Activated naive CD8-positive, alpha-beta T cell treated with anti-CD3 and anti-CD28 coated beads for 36 hours (primary cell): Measurements from ENCODE around the gene SLC22A14. TPM values are rescaled to one million over a fixed set of nuclear protein-coding genes. Genes with fewer than 3 reads are reported as not detected.
"Not testable (repeated sequence)": the region's sequence is repeated elsewhere in the genome, so short reads cannot be mapped to it uniquely, and the experiment has no call there.

Experiments
- DNase-seq: peaks from one replicate; pipeline ENCODE4 v3.0.0; 2021
- H3K27ac Mint-ChIP-seq: one replicate; pipeline ENCODE4 v1.8.0; 2022; ENCODE audit warnings: mild to moderate bottlenecking, moderate library complexity, mixed read lengths
- H3K27me3 Mint-ChIP-seq: one replicate; pipeline ENCODE4 v1.8.0; 2022; ENCODE audit warnings: mild to moderate bottlenecking, mixed read lengths
- H3K36me3 Mint-ChIP-seq: one replicate; pipeline ENCODE4 v1.8.0; 2021; ENCODE audit warnings: mild to moderate bottlenecking, mixed read lengths
- H3K4me1 Mint-ChIP-seq: one replicate; pipeline ENCODE4 v1.8.0; 2021; ENCODE audit warnings: mixed read lengths
- H3K4me3 Mint-ChIP-seq: one replicate; pipeline ENCODE4 v1.8.0; 2022; ENCODE audit warnings: mild to moderate bottlenecking, moderate library complexity, mixed read lengths
- H3K9me3 Mint-ChIP-seq: one replicate; pipeline ENCODE4 v1.8.0; 2022; ENCODE audit warnings: mixed read lengths
- total RNA-seq, 2 experiments: library from RNA; stranded (reverse); gene quantifications; one replicate each; pipeline ENCODE4 v1.2.3, GENCODE V29; 2021

SLC22A14 gene
- not detected for total RNA-seq

GRCh38 chr3:38281895-38282686 lies at the start of gene SLC22A14:
SLC22A14 (plus strand) TSS chr3:38282294; CDS start chr3:38306027, 23,733 bp downstream.
- Mint-ChIP-seq H3K27me3 (no peaks in the 10 kb centered on the region), H3K9me3 (no peaks in the 10 kb centered on the region), H3K4me1 (no peaks in the 10 kb centered on the region)

GRCh38 chr3:38232701-38233100 lies 49.4 kb upstream of the SLC22A14 start:
- Mint-ChIP-seq H3K4me3 (no peak overlapping the region), H3K4me1 (no peaks in the 10 kb centered on the region), H3K27me3 (no peaks in the 10 kb centered on the region), H3K36me3 (peaks cover 71% of the 10 kb centered on the region), H3K9me3 (peaks cover 13% of the 10 kb centered on the region), H3K27ac (no peak overlapping the region)
- no peak for DNase-seq

More at GRCh38 chr3:38281895-38282686, at the start of gene SLC22A14:
- Mint-ChIP-seq H3K4me3 (no peak within 1 kb of the TSS), H3K36me3 (peaks cover 4% of the 10 kb centered on the region), H3K27ac (no peak within 1 kb of the TSS)
- no peak for DNase-seq

- DNase-seq = no peak
- Mint-ChIP-seq H3K4me3 (no peak overlapping the region), H3K36me3 (peaks cover 84% of the 10 kb centered on the region), H3K27me3 (no peaks in the 10 kb centered on the region), H3K9me3 (peaks cover 22% of the 10 kb centered on the region), H3K27ac (no peak overlapping the region), H3K4me1 (no peaks in the 10 kb centered on the region)
These were observed 46.6 kb upstream of the SLC22A14 start for GRCh38 chr3:38235466-38235865.

GRCh38 chr3:38238416-38239008 lies 43.6 kb upstream of the SLC22A14 start:
- H3K9me3 Mint-ChIP-seq = peaks cover 22% of the 10 kb centered on the region
- no peak overlapping the region for H3K4me3 Mint-ChIP-seq
- no peak overlapping the region for H3K27ac Mint-ChIP-seq
- H3K27me3 Mint-ChIP-seq = no peaks in the 10 kb centered on the region
- peaks cover 71% of the 10 kb centered on the region for H3K36me3 Mint-ChIP-seq
- H3K4me1 Mint-ChIP-seq = peaks cover 3% of the 10 kb centered on the region
- no peak for DNase-seq

GRCh38 chr3:38242812-38243211 lies 39.3 kb upstream of the SLC22A14 start:
- peaks cover 30% of the 10 kb centered on the region for H3K36me3 Mint-ChIP-seq
- not testable (repeated sequence) for DNase-seq, H3K27ac Mint-ChIP-seq, H3K27me3 Mint-ChIP-seq, H3K4me3 Mint-ChIP-seq, H3K9me3 Mint-ChIP-seq, H3K4me1 Mint-ChIP-seq

- H3K4me3 Mint-ChIP-seq = no peak overlapping the region
- H3K27ac Mint-ChIP-seq = no peak overlapping the region
- no peak for DNase-seq
- H3K27me3 Mint-ChIP-seq = no peaks in the 10 kb centered on the region
- no peaks in the 10 kb centered on the region for H3K9me3 Mint-ChIP-seq
- peaks cover 9% of the 10 kb centered on the region for H3K36me3 Mint-ChIP-seq
- H3K4me1 Mint-ChIP-seq = peaks cover 3% of the 10 kb centered on the region
These were observed 36.2 kb upstream of the SLC22A14 start for GRCh38 chr3:38245930-38246329.

GRCh38 chr3:38247366-38248035 lies 34.6 kb upstream of the SLC22A14 start:
- no peak overlapping the region for H3K4me3 Mint-ChIP-seq
- H3K27me3 Mint-ChIP-seq = no peaks in the 10 kb centered on the region
- H3K27ac Mint-ChIP-seq = no peak overlapping the region
- peaks cover 2% of the 10 kb centered on the region for H3K4me1 Mint-ChIP-seq
- no peak for DNase-seq
- peaks cover 8% of the 10 kb centered on the region for H3K36me3 Mint-ChIP-seq
- no peaks in the 10 kb centered on the region for H3K9me3 Mint-ChIP-seq

GRCh38 chr3:38250198-38250597 lies 31.9 kb upstream of the SLC22A14 start:
- Mint-ChIP-seq H3K4me1 (peaks cover 16% of the 10 kb centered on the region), H3K9me3 (no peaks in the 10 kb centered on the region), H3K27me3 (no peaks in the 10 kb centered on the region), H3K27ac (no peak overlapping the region), H3K4me3 (no peak overlapping the region), H3K36me3 (peaks cover 25% of the 10 kb centered on the region)
- DNase-seq = no peak

- peaks cover 24% of the 10 kb centered on the region for H3K4me1 Mint-ChIP-seq
- H3K9me3 Mint-ChIP-seq = no peaks in the 10 kb centered on the region
- DNase-seq = no peak
- no peaks in the 10 kb centered on the region for H3K27me3 Mint-ChIP-seq
- peaks cover 32% of the 10 kb centered on the region for H3K36me3 Mint-ChIP-seq
- H3K27ac Mint-ChIP-seq = no peak overlapping the region
- no peak overlapping the region for H3K4me3 Mint-ChIP-seq
These were observed 30.9 kb upstream of the SLC22A14 start for GRCh38 chr3:38251197-38251596.

GRCh38 chr3:38253704-38254103 lies 28.4 kb upstream of the SLC22A14 start:
- Mint-ChIP-seq H3K36me3 (peaks cover 33% of the 10 kb centered on the region), H3K4me1 (peaks cover 36% of the 10 kb centered on the region), H3K27ac (peak overlapping the region; percentile 43), H3K27me3 (no peaks in the 10 kb centered on the region), H3K9me3 (no peaks in the 10 kb centered on the region), H3K4me3 (no peak overlapping the region)
- peak; percentile 11 for DNase-seq

GRCh38 chr3:38254872-38255271 lies 27.2 kb upstream of the SLC22A14 start:
- H3K4me1 Mint-ChIP-seq = peaks cover 41% of the 10 kb centered on the region
- H3K27ac Mint-ChIP-seq = no peak overlapping the region
- H3K36me3 Mint-ChIP-seq = peaks cover 29% of the 10 kb centered on the region
- no peaks in the 10 kb centered on the region for H3K9me3 Mint-ChIP-seq
- H3K4me3 Mint-ChIP-seq = no peak overlapping the region
- no peaks in the 10 kb centered on the region for H3K27me3 Mint-ChIP-seq
- DNase-seq = no peak

- H3K4me1 Mint-ChIP-seq = peaks cover 47% of the 10 kb centered on the region
- no peaks in the 10 kb centered on the region for H3K27me3 Mint-ChIP-seq
- no peak for DNase-seq
- no peaks in the 10 kb centered on the region for H3K9me3 Mint-ChIP-seq
- H3K27ac Mint-ChIP-seq = no peak overlapping the region
- H3K4me3 Mint-ChIP-seq = no peak overlapping the region
- H3K36me3 Mint-ChIP-seq = peaks cover 32% of the 10 kb centered on the region
These were observed 26.5 kb upstream of the SLC22A14 start for GRCh38 chr3:38255627-38256026.

- Mint-ChIP-seq H3K36me3 (peaks cover 33% of the 10 kb centered on the region), H3K9me3 (no peaks in the 10 kb centered on the region), H3K4me3 (no peak overlapping the region), H3K27ac (no peak overlapping the region), H3K4me1 (peaks cover 47% of the 10 kb centered on the region), H3K27me3 (no peaks in the 10 kb centered on the region)
- DNase-seq = no peak
These were observed 24.5 kb upstream of the SLC22A14 start for GRCh38 chr3:38257583-38257982.

GRCh38 chr3:38260474-38260873 lies 21.6 kb upstream of the SLC22A14 start:
- H3K4me3 Mint-ChIP-seq = no peak overlapping the region
- H3K9me3 Mint-ChIP-seq = no peaks in the 10 kb centered on the region
- peaks cover 43% of the 10 kb centered on the region for H3K4me1 Mint-ChIP-seq
- peaks cover 11% of the 10 kb centered on the region for H3K36me3 Mint-ChIP-seq
- no peak overlapping the region for H3K27ac Mint-ChIP-seq
- no peak for DNase-seq
- no peaks in the 10 kb centered on the region for H3K27me3 Mint-ChIP-seq

- no peak for DNase-seq
- Mint-ChIP-seq H3K36me3 (peaks cover 4% of the 10 kb centered on the region), H3K27me3 (no peaks in the 10 kb centered on the region), H3K27ac (no peak overlapping the region), H3K4me1 (peaks cover 36% of the 10 kb centered on the region), H3K4me3 (no peak overlapping the region), H3K9me3 (no peaks in the 10 kb centered on the region)
These were observed 17.7 kb upstream of the SLC22A14 start for GRCh38 chr3:38264353-38264771.
